ENCODE measurements around the gene FAM47E. TPM values are rescaled to one million over a fixed set of nuclear protein-coding genes. Genes with fewer than 3 reads are reported as not detected.

FAM47E gene
- total RNA-seq, 3 donors from 2014 or later (not counting 1 experiment from before 2014, with no cell fraction given): 0.21 to 0.85 TPM; not detected in 1

DNA sequence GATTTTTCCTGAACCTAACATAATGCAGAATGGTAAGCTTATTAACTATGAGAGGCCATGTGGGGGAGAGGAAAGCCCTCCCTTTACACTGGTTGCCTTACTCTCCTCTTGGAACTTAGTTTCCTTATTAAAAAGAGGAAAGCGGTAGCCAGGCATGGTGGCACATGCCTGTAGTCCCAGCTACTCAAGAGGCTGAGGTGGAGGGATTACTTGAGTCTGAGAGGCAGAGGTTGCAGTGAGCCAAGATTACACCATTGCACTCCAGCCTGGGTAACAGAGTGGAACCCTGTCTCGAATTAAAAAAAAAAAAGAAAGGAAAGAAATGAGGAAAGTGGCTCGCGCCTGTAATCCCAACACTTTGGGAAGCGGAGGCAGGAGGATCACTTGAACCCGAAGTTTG lies 2.0 kb downstream of the FAM47E start:
- H3K4me3 Mint-ChIP-seq: no peak overlapping the region
- peaks cover 56 to 84% of the 10 kb centered on the region in 2 donors for H3K27me3 Mint-ChIP-seq (ENCODE audit: low read depth in 2 of 2)
- Histone ChIP-seq H3K27me3 (ENCODE audit: control insufficient read depth, insufficient read depth, low read length) (peaks cover 30% of the 10 kb centered on the region), H3K9me3 (ENCODE audit: control insufficient read depth, insufficient read depth, low read length) (no peaks in the 10 kb centered on the region), H3K4me3 (ENCODE audit: low read length) (no peak overlapping the region), H3K4me1 (ENCODE audit: control insufficient read depth, insufficient read depth, low read length) (peaks cover 12% of the 10 kb centered on the region), H3K27ac (ENCODE audit: low read length) (no peak overlapping the region), H3K36me3 (ENCODE audit: control insufficient read depth, insufficient read depth, low read length) (no peaks in the 10 kb centered on the region)
- H3K4me1 Mint-ChIP-seq: peaks cover 8 to 13% of the 10 kb centered on the region in 2 donors
- H3K9me3 Mint-ChIP-seq: no peaks in the 10 kb centered on the region
- intact Hi-C loops (cut with micrococcal nuclease): loop anchor here (5.0 kb wide), 1 partner anchor 41 kb away; the partner anchor contains the start of gene SCARB2
- ATAC-seq: no peak
- WGBS (ENCODE audit: insufficient coverage): 86% methylated on average over 6 of the region's 6 CpGs
- no peaks in the 10 kb centered on the region for H3K36me3 Mint-ChIP-seq
- no peak overlapping the region for H3K27ac Mint-ChIP-seq
- DNase-seq: no peak
- TF ChIP-seq, protein P1, sequence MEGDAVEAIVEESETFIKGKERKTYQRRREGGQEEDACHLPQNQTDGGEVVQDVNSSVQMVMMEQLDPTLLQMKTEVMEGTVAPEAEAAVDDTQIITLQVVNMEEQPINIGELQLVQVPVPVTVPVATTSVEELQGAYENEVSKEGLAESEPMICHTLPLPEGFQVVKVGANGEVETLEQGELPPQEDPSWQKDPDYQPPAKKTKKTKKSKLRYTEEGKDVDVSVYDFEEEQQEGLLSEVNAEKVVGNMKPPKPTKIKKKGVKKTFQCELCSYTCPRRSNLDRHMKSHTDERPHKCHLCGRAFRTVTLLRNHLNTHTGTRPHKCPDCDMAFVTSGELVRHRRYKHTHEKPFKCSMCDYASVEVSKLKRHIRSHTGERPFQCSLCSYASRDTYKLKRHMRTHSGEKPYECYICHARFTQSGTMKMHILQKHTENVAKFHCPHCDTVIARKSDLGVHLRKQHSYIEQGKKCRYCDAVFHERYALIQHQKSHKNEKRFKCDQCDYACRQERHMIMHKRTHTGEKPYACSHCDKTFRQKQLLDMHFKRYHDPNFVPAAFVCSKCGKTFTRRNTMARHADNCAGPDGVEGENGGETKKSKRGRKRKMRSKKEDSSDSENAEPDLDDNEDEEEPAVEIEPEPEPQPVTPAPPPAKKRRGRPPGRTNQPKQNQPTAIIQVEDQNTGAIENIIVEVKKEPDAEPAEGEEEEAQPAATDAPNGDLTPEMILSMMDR (IDR thresholded peaks at IDR 0.05): no peak

DNA sequence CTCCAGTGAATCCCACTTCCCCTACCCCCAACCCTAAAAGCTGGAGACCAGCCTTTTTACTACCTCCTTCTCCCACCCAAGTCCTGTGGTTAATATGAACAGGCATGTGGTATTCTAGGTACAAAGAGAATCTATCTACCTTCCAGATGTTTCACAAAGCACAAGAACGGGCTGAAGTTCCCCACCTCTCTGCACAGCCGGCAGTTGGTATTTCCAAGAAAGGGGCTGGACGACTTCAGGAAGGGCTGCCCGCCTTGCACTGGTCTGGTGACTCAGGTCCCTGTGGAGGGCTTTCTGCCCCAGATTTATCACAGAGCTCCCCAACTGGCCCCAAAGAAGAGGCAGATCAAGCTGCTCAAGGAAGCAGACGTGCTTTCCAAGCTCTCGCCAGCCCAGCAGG lies 4.5 kb downstream of the FAM47E start:
- H3K4me1 Mint-ChIP-seq: peaks cover 5 to 10% of the 10 kb centered on the region in 2 donors
- no peaks in the 10 kb centered on the region for H3K9me3 Mint-ChIP-seq
- ATAC-seq (no peak), DNase-seq (no peak)
- H3K4me3 ChIP-seq (ENCODE audit: low read length): no peak overlapping the region
- H3K4me1 ChIP-seq (ENCODE audit: control insufficient read depth, insufficient read depth, low read length): peaks cover 10% of the 10 kb centered on the region
- intact Hi-C loops (cut with micrococcal nuclease): no loop called here
- no peak overlapping the region for H3K4me3 Mint-ChIP-seq
- TF ChIP-seq, protein P1 (IDR thresholded peaks at IDR 0.05): no peak
- no peaks in the 10 kb centered on the region for H3K36me3 ChIP-seq (ENCODE audit: control insufficient read depth, insufficient read depth, low read length)
- peaks cover 52 to 85% of the 10 kb centered on the region in 2 donors for H3K27me3 Mint-ChIP-seq (ENCODE audit: low read depth in 2 of 2)
- WGBS (ENCODE audit: insufficient coverage): 66% methylated on average over 6 of the region's 6 CpGs
- no peak overlapping the region for H3K27ac Mint-ChIP-seq
- peaks cover 14% of the 10 kb centered on the region for H3K27me3 ChIP-seq (ENCODE audit: control insufficient read depth, insufficient read depth, low read length)
- no peak overlapping the region for H3K27ac ChIP-seq (ENCODE audit: low read length)
- no peaks in the 10 kb centered on the region for H3K36me3 Mint-ChIP-seq
- H3K9me3 ChIP-seq (ENCODE audit: control insufficient read depth, insufficient read depth, low read length): no peaks in the 10 kb centered on the region

DNA sequence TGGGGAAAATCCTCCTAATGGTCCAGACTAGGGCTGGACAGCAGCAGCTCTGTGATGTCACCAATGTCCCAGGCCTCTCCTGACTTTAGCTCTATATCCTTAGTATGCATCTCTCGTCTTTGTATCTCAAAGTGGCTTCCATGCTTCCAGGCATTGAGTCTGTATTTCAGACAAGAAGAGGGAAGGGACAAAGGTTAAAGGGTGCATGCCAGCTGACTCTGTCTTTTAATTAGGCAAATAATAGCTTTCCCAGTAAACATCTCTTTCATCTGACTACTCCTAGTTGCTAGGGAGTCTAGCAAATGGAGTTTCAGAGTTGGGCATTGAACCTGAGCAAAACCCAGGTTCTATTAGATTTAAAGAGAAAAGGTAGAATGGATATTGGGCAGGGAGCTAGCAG lies 5.4 kb downstream of the FAM47E start:
- Histone ChIP-seq H3K27me3 (ENCODE audit: control insufficient read depth, insufficient read depth, low read length) (peaks cover 8% of the 10 kb centered on the region), H3K36me3 (ENCODE audit: control insufficient read depth, insufficient read depth, low read length) (no peaks in the 10 kb centered on the region), H3K9me3 (ENCODE audit: control insufficient read depth, insufficient read depth, low read length) (no peaks in the 10 kb centered on the region), H3K27ac (ENCODE audit: low read length) (no peak overlapping the region), H3K4me3 (ENCODE audit: low read length) (no peak overlapping the region), H3K4me1 (ENCODE audit: control insufficient read depth, insufficient read depth, low read length) (peaks cover 2% of the 10 kb centered on the region)
- H3K27ac Mint-ChIP-seq: no peak overlapping the region
- ATAC-seq (no peak), DNase-seq (no peak)
- WGBS (ENCODE audit: insufficient coverage): 86% methylated on average over 1 of the region's 1 CpG
- H3K9me3 Mint-ChIP-seq: no peaks in the 10 kb centered on the region
- intact Hi-C loops (cut with micrococcal nuclease): no loop called here
- TF ChIP-seq, protein P1 (IDR thresholded peaks at IDR 0.05): no peak
- no peak overlapping the region for H3K4me3 Mint-ChIP-seq
- no peaks in the 10 kb centered on the region for H3K36me3 Mint-ChIP-seq
- peaks cover 0 to under 1% of the 10 kb centered on the region in 2 donors for H3K4me1 Mint-ChIP-seq
- peaks cover 45 to 84% of the 10 kb centered on the region in 2 donors for H3K27me3 Mint-ChIP-seq (ENCODE audit: low read depth in 2 of 2)

DNA sequence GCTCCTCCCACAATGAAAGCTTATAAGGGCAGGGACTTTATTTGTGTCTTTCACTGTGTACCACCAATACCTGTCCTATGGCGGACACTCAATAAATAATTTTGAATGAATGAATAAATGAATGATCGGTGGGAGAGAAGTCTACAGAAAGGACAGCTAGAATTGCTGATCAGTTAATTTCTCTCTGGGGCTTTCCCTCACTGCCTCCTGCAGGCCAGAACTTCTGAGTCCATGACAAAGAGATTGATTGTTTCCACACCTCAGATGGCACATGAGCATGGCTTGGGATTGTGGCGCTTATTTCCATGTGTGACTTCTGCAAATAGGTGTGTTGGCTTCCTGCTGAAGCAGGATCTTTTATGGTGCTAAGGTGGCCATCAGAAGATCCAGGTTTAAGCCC lies 6.3 kb downstream of the FAM47E start:
- DNase-seq: no peak
- intact Hi-C loops (cut with micrococcal nuclease): no loop called here
- 90% methylated on average over 2 of the region's 3 CpGs for WGBS (ENCODE audit: insufficient coverage)

More for the DNA sequence above, 6.3 kb downstream of the FAM47E start:
- no peaks in the 10 kb centered on the region for H3K4me1 ChIP-seq (ENCODE audit: control insufficient read depth, insufficient read depth, low read length)
- H3K9me3 Mint-ChIP-seq: no peaks in the 10 kb centered on the region
- H3K4me3 ChIP-seq (ENCODE audit: low read length): no peak overlapping the region
- H3K36me3 Mint-ChIP-seq: no peaks in the 10 kb centered on the region
- H3K9me3 ChIP-seq (ENCODE audit: control insufficient read depth, insufficient read depth, low read length): no peaks in the 10 kb centered on the region
- no peaks in the 10 kb centered on the region for H3K36me3 ChIP-seq (ENCODE audit: control insufficient read depth, insufficient read depth, low read length)
- H3K27me3 Mint-ChIP-seq (ENCODE audit: low read depth in 2 of 2): peaks cover 36 to 78% of the 10 kb centered on the region in 2 donors
- no peak overlapping the region for H3K4me3 Mint-ChIP-seq
- peaks cover 3% of the 10 kb centered on the region for H3K27me3 ChIP-seq (ENCODE audit: control insufficient read depth, insufficient read depth, low read length)
- no peak overlapping the region for H3K27ac ChIP-seq (ENCODE audit: low read length)
- H3K4me1 Mint-ChIP-seq: no peaks in the 10 kb centered on the region
- H3K27ac Mint-ChIP-seq: no peak overlapping the region
- ATAC-seq: no peak
- TF ChIP-seq, protein P1 (IDR thresholded peaks at IDR 0.05): no peak

Data from natural killer cell (primary cell).